T-helper 2 cell treated with Interferon-gamma antibody and Interleukin-4, amounts not matched to agents 5 μg/mL and 100 μg/mL, for 36 hours (primary cell): Measurements from ENCODE around the gene TRIM71.
A peak's percentile ranks its signal among the peaks of the same experiment; 100 is the strongest.
"Not testable (repeated sequence)": the region's sequence is repeated elsewhere in the genome, so short reads cannot be mapped to it uniquely, and the experiment has no call there.

Source experiments
- DNase-seq: peaks from one replicate; pipeline ENCODE4 v3.0.0; 2021; ENCODE audit warnings: low spot score
- H3K27ac Mint-ChIP-seq: one replicate; pipeline ENCODE4 v1.8.0; 2021; ENCODE audit warnings: mild to moderate bottlenecking, mixed read lengths
- H3K27me3 Mint-ChIP-seq: one replicate; pipeline ENCODE4 v1.8.0; 2021; ENCODE audit warnings: low read depth, mixed read lengths
- H3K36me3 Mint-ChIP-seq: one replicate; pipeline ENCODE4 v1.8.0; 2021; ENCODE audit warnings: low read depth, mixed read lengths
- H3K4me1 Mint-ChIP-seq: one replicate; pipeline ENCODE4 v1.8.0; 2021; ENCODE audit warnings: low read depth, mixed read lengths
- H3K4me3 Mint-ChIP-seq: one replicate; pipeline ENCODE4 v1.8.0; 2022; ENCODE audit warnings: mild to moderate bottlenecking, moderate library complexity, mixed read lengths
- H3K9me3 Mint-ChIP-seq: one replicate; pipeline ENCODE4 v1.8.0; 2021; ENCODE audit warnings: mixed read lengths

TRIM71 gene

GRCh38 chr3:32817558-32818228, at the start of gene TRIM71:
Gene TRIM71 (plus strand): TSS chr3:32817997. CDS start chr3:32818081, 84 bp downstream.
- Mint-ChIP-seq H3K36me3 (no peaks in the 10 kb centered on the region), H3K9me3 (no peaks in the 10 kb centered on the region), H3K4me3 (peak within 1 kb of the TSS; percentile 76), H3K27ac (peak within 1 kb of the TSS; percentile 74), H3K4me1 (peaks cover 23% of the 10 kb centered on the region), H3K27me3 (peaks cover 69% of the 10 kb centered on the region)
- DNase-seq: peak; percentile 11

GRCh38 chr3:32778389-32778788, 39.4 kb upstream of the TRIM71 start:
- no peaks in the 10 kb centered on the region for H3K9me3 Mint-ChIP-seq
- H3K36me3 Mint-ChIP-seq: peaks cover 15% of the 10 kb centered on the region
- H3K4me3 Mint-ChIP-seq: no peak overlapping the region
- peaks cover 3% of the 10 kb centered on the region for H3K4me1 Mint-ChIP-seq
- DNase-seq: peak; percentile 17
- peaks cover 4% of the 10 kb centered on the region for H3K27me3 Mint-ChIP-seq
- no peak overlapping the region for H3K27ac Mint-ChIP-seq

- Mint-ChIP-seq H3K9me3 (no peaks in the 10 kb centered on the region), H3K36me3 (peaks cover 9% of the 10 kb centered on the region), H3K27ac (no peak overlapping the region), H3K4me3 (peak overlapping the region; percentile 90), H3K27me3 (peaks cover 4% of the 10 kb centered on the region), H3K4me1 (peaks cover 3% of the 10 kb centered on the region)
- DNase-seq: no peak
Measured at GRCh38 chr3:32780071-32780734, 37.6 kb upstream of the TRIM71 start.

GRCh38 chr3:32780735-32781210, 37.0 kb upstream of the TRIM71 start:
- peak overlapping the region; percentile 90 for H3K4me3 Mint-ChIP-seq
- H3K27ac Mint-ChIP-seq: no peak overlapping the region
- no peaks in the 10 kb centered on the region for H3K9me3 Mint-ChIP-seq
- H3K36me3 Mint-ChIP-seq: peaks cover 9% of the 10 kb centered on the region
- H3K27me3 Mint-ChIP-seq: peaks cover 4% of the 10 kb centered on the region
- DNase-seq: peak; percentile 13
- H3K4me1 Mint-ChIP-seq: peaks cover 3% of the 10 kb centered on the region

GRCh38 chr3:32781211-32781968, 36.4 kb upstream of the TRIM71 start:
- no peak overlapping the region for H3K27ac Mint-ChIP-seq
- peaks cover 3% of the 10 kb centered on the region for H3K4me1 Mint-ChIP-seq
- peak; percentile 74 for DNase-seq
- H3K27me3 Mint-ChIP-seq: peaks cover 4% of the 10 kb centered on the region
- H3K36me3 Mint-ChIP-seq: peaks cover 4% of the 10 kb centered on the region
- H3K4me3 Mint-ChIP-seq: peak overlapping the region; percentile 90
- H3K9me3 Mint-ChIP-seq: no peaks in the 10 kb centered on the region

- not testable (repeated sequence) for H3K4me1 Mint-ChIP-seq, H3K27ac Mint-ChIP-seq, H3K9me3 Mint-ChIP-seq, H3K27me3 Mint-ChIP-seq, DNase-seq, H3K36me3 Mint-ChIP-seq
- peak overlapping the region; percentile 58 for H3K4me3 Mint-ChIP-seq
Measured at GRCh38 chr3:32781969-32782270, 35.9 kb upstream of the TRIM71 start.

- Mint-ChIP-seq H3K4me3 (peak overlapping the region; percentile 58), H3K9me3 (no peaks in the 10 kb centered on the region), H3K27ac (no peak overlapping the region)
Measured at GRCh38 chr3:32782407-32782806, 35.4 kb upstream of the TRIM71 start.

GRCh38 chr3:32791833-32792232, 26.0 kb upstream of the TRIM71 start:
- DNase-seq: no peak
- no peaks in the 10 kb centered on the region for H3K9me3 Mint-ChIP-seq
- H3K27me3 Mint-ChIP-seq: no peaks in the 10 kb centered on the region
- no peak overlapping the region for H3K4me3 Mint-ChIP-seq
- H3K27ac Mint-ChIP-seq: no peak overlapping the region
- H3K4me1 Mint-ChIP-seq: no peaks in the 10 kb centered on the region
- H3K36me3 Mint-ChIP-seq: no peaks in the 10 kb centered on the region

More at GRCh38 chr3:32782407-32782806, 35.4 kb upstream of the TRIM71 start:
- Mint-ChIP-seq H3K4me1 (peaks cover 3% of the 10 kb centered on the region), H3K36me3 (peaks cover 4% of the 10 kb centered on the region), H3K27me3 (peaks cover 4% of the 10 kb centered on the region)
- DNase-seq: no peak

- no peak for DNase-seq
- Mint-ChIP-seq H3K27ac (no peak overlapping the region), H3K27me3 (peaks cover 2% of the 10 kb centered on the region)
Measured at GRCh38 chr3:32794487-32795308, 23.1 kb upstream of the TRIM71 start.

GRCh38 chr3:32796384-32796950, 21.3 kb upstream of the TRIM71 start:
- not testable (repeated sequence) for DNase-seq, H3K36me3 Mint-ChIP-seq, H3K27ac Mint-ChIP-seq, H3K4me3 Mint-ChIP-seq, H3K9me3 Mint-ChIP-seq, H3K4me1 Mint-ChIP-seq, H3K27me3 Mint-ChIP-seq

More at GRCh38 chr3:32794487-32795308, 23.1 kb upstream of the TRIM71 start:
- peaks cover 1% of the 10 kb centered on the region for H3K4me1 Mint-ChIP-seq
- H3K36me3 Mint-ChIP-seq: no peaks in the 10 kb centered on the region
- no peak overlapping the region for H3K4me3 Mint-ChIP-seq
- no peaks in the 10 kb centered on the region for H3K9me3 Mint-ChIP-seq

- Mint-ChIP-seq H3K4me1 (peaks cover 8% of the 10 kb centered on the region), H3K27me3 (peaks cover 7% of the 10 kb centered on the region), H3K9me3 (no peaks in the 10 kb centered on the region), H3K36me3 (no peaks in the 10 kb centered on the region), H3K27ac (no peak overlapping the region), H3K4me3 (no peak overlapping the region)
- DNase-seq: no peak
Measured at GRCh38 chr3:32797776-32798175, 20.0 kb upstream of the TRIM71 start.

GRCh38 chr3:32801440-32801839, 16.4 kb upstream of the TRIM71 start:
- not testable (repeated sequence) for H3K27ac Mint-ChIP-seq, H3K4me1 Mint-ChIP-seq, H3K4me3 Mint-ChIP-seq, H3K36me3 Mint-ChIP-seq, DNase-seq, H3K9me3 Mint-ChIP-seq
- peaks cover 19% of the 10 kb centered on the region for H3K27me3 Mint-ChIP-seq

GRCh38 chr3:32813180-32813579, 4.6 kb upstream of the TRIM71 start:
- Mint-ChIP-seq H3K36me3 (no peaks in the 10 kb centered on the region), H3K27ac (no peak overlapping the region), H3K27me3 (peaks cover 43% of the 10 kb centered on the region), H3K4me1 (peaks cover 25% of the 10 kb centered on the region), H3K4me3 (no peak overlapping the region), H3K9me3 (no peaks in the 10 kb centered on the region)
- DNase-seq: no peak
